Upper lobe of right lung (tissue), 1 donor: Measurements from ENCODE around the gene C6orf47. TPM values are rescaled to one million over a fixed set of nuclear protein-coding genes. Genes with fewer than 3 reads are reported as not detected.
A peak's percentile ranks its signal among the peaks of the same experiment; 100 is the strongest.

ENCODE experiments used
- ATAC-seq: fragments of 200-7000 bp; cut with Tn5 transposase; one replicate; pipeline ENCODE4 v1.9.1; 2020; ENCODE audit warnings: mild to moderate bottlenecking, moderate library complexity
- DNase-seq: peaks from one replicate; pipeline ENCODE4 v3.0.0-alpha.2; 2020
- H3K27ac ChIP-seq: fragments of 200-600 bp; one replicate; pipeline ENCODE4 v1.8.0; 2022
- H3K27me3 ChIP-seq: fragments of 200-600 bp; one replicate; pipeline ENCODE4 v1.8.0; 2022; ENCODE audit warnings: mild to moderate bottlenecking
- H3K36me3 ChIP-seq: fragments of 200-600 bp; one replicate; pipeline ENCODE4 v1.8.0; 2022
- H3K4me1 ChIP-seq: fragments of 200-600 bp; one replicate; pipeline ENCODE4 v1.8.0; 2022
- H3K4me3 ChIP-seq: fragments of 200-600 bp; one replicate; pipeline ENCODE4 v1.8.0; 2022; ENCODE audit warnings: mild to moderate bottlenecking
- H3K9me3 ChIP-seq: fragments of 200-600 bp; one replicate; pipeline ENCODE4 v1.8.0; 2022
- CTCF ChIP-seq: fragments of 200-600 bp; IDR thresholded peaks from one replicate; pipeline ENCODE4 v1.8.0; 2022; ENCODE audit warnings: antibody characterized with exemption
- intact Hi-C: fragments of 100-400 bp; cut with DNase I; formaldehyde crosslinking; loops from one replicate; pipeline ENCODE4 v1.11.0; 2022
- total RNA-seq: library from RNA; stranded (reverse); fragmentation: NEBNext Ultra II Directional; extraction: Animal tissue kit (Norgen Biotek cat#: 25700); gene quantifications from one replicate; pipeline ENCODE4 v1.2.1, GENCODE V29; 2021
- donor health status: DM: no; HTN: yes; CAD: no; lungs with severe emphysema.

Gene C6orf47
- total RNA-seq, 1 donor from 2014 or later: 25.6 TPM

GRCh38 chr6:31621320-31621939, 39.1 kb downstream of the C6orf47 start:
- Histone ChIP-seq H3K9me3 (no peaks in the 10 kb centered on the region), H3K36me3 (peaks cover 32% of the 10 kb centered on the region), H3K27me3 (no peaks in the 10 kb centered on the region), H3K27ac (peak overlapping the region; percentile 97), H3K4me1 (peaks cover 21% of the 10 kb centered on the region), H3K4me3 (peak overlapping the region; percentile 76)
- no peak for TF ChIP-seq CTCF
- no peak for DNase-seq
- intact Hi-C loops: no loop called here
- no peak for ATAC-seq

GRCh38 chr6:31620586-31621319, 39.8 kb downstream of the C6orf47 start, which contains the start of gene PRRC2A:
TSS of gene PRRC2A (plus strand) at chr6:31620715. CDS start at chr6:31622790, 2,075 bp downstream.
- intact Hi-C loops: no loop called here
- Histone ChIP-seq H3K27me3 (no peaks in the 10 kb centered on the region), H3K27ac (peak within 1 kb of the TSS; percentile 97), H3K9me3 (no peaks in the 10 kb centered on the region), H3K36me3 (peaks cover 26% of the 10 kb centered on the region), H3K4me1 (peaks cover 21% of the 10 kb centered on the region), H3K4me3 (peak within 1 kb of the TSS; percentile 76)
- DNase-seq (peak; percentile 96), ATAC-seq (peak; percentile 93)
- no peak for TF ChIP-seq CTCF

- ATAC-seq: peak; percentile 93
- intact Hi-C loops: no loop called here
Observed at GRCh38 chr6:31619805-31620585, 40.6 kb downstream of the C6orf47 start.

GRCh38 chr6:31617010-31617409, 43.6 kb downstream of the C6orf47 start:
- Histone ChIP-seq H3K36me3 (no peaks in the 10 kb centered on the region), H3K27me3 (no peaks in the 10 kb centered on the region), H3K4me3 (no peak overlapping the region), H3K27ac (no peak overlapping the region), H3K4me1 (peaks cover 12% of the 10 kb centered on the region), H3K9me3 (no peaks in the 10 kb centered on the region)
- DNase-seq (no peak), ATAC-seq (no peak)
- TF ChIP-seq CTCF: no peak
- intact Hi-C loops: no loop called here

More at GRCh38 chr6:31619805-31620585, 40.6 kb downstream of the C6orf47 start:
- Histone ChIP-seq H3K4me1 (peaks cover 21% of the 10 kb centered on the region), H3K27ac (peak overlapping the region; percentile 97), H3K27me3 (no peaks in the 10 kb centered on the region), H3K36me3 (peaks cover 18% of the 10 kb centered on the region), H3K4me3 (peak overlapping the region; percentile 76), H3K9me3 (no peaks in the 10 kb centered on the region)
- no peak for TF ChIP-seq CTCF
- DNase-seq: peak; percentile 99

- Histone ChIP-seq H3K4me3 (peak overlapping the region; percentile 33), H3K27ac (peak overlapping the region; percentile 51), H3K9me3 (no peaks in the 10 kb centered on the region), H3K36me3 (no peaks in the 10 kb centered on the region), H3K4me1 (peaks cover 5% of the 10 kb centered on the region), H3K27me3 (no peaks in the 10 kb centered on the region)
- ATAC-seq: no peak
- no peak for DNase-seq
- TF ChIP-seq CTCF: no peak
- intact Hi-C loops: no loop called here
Observed at GRCh38 chr6:31615748-31616147, 44.8 kb downstream of the C6orf47 start.
